CD8-positive, alpha-beta memory T cell (primary cell): ENCODE data around the gene CD300A. TPM values are rescaled to one million over a fixed set of nuclear protein-coding genes. Genes with fewer than 3 reads are reported as not detected.

Experiments used
- CTCF ChIA-PET: fragments of 350-600 bp; sonication (Branson Sonifier 250); formaldehyde crosslinking; loops from one replicate; lab custom pipeline; 2021; ENCODE audit warnings: antibody characterized with exemption; lab: Charles Lee
- POLR2A ChIA-PET: fragments of 350-600 bp; sonication (Branson Sonifier 250); formaldehyde crosslinking; loops from one replicate; lab custom pipeline; 2021; ENCODE audit warnings: antibody characterized with exemption; lab: Charles Lee
- DNase-seq, 5 donors: peaks; one replicate each; pipeline versions ENCODE4 v3.0.0 to v3.0.0-alpha.2; 2020 to 2022; ENCODE audit warnings: mixed read lengths in 1 of 5
- H3K27ac ChIP-seq: one replicate; pipeline ENCODE4 v1.7.0; 2013; ENCODE audit warnings: low read depth, mild to moderate bottlenecking, low read length, moderate library complexity
- H3K27me3 ChIP-seq: 2 replicates; pipeline ENCODE4 v1.7.0; 2013; ENCODE audit warnings: low read length, mild to moderate bottlenecking; ENCODE audit not compliant: insufficient read depth, poor library complexity, severe bottlenecking
- H3K36me3 ChIP-seq: 2 replicates; pipeline ENCODE4 v1.7.0; 2013; ENCODE audit warnings: mild to moderate bottlenecking, low read length, moderate library complexity; ENCODE audit not compliant: insufficient read depth
- H3K4me1 ChIP-seq: 2 replicates; pipeline ENCODE4 v1.7.0; 2013; ENCODE audit warnings: mild to moderate bottlenecking, low read length, moderate library complexity; ENCODE audit not compliant: insufficient read depth
- H3K4me3 ChIP-seq: 2 replicates; pipeline ENCODE4 v1.7.0; 2013; ENCODE audit warnings: mild to moderate bottlenecking, low read length
- H3K9me3 ChIP-seq: 2 replicates; pipeline ENCODE4 v1.7.0; 2013; ENCODE audit warnings: mild to moderate bottlenecking, low read length
- H3K27ac Mint-ChIP-seq, 8 donors: one replicate each; pipeline ENCODE4 v1.8.0; 2020 to 2021; ENCODE audit warnings: mixed read lengths in 8 of 8, mild to moderate bottlenecking in 6 of 8, inconsistent platforms in 3 of 8, moderate library complexity in 3 of 8
- H3K27me3 Mint-ChIP-seq, 2 donors: one replicate each; pipeline ENCODE4 v1.8.0; 2020 to 2021; ENCODE audit warnings: mixed read lengths in 2 of 2, mild to moderate bottlenecking in 1 of 2, moderate library complexity in 1 of 2
- H3K36me3 Mint-ChIP-seq, 3 donors: one replicate each; pipeline ENCODE4 v1.8.0; 2020 to 2021; ENCODE audit warnings: mixed read lengths in 3 of 3, inconsistent platforms in 1 of 3, mild to moderate bottlenecking in 1 of 3
- H3K4me1 Mint-ChIP-seq, 3 donors: one replicate each; pipeline ENCODE4 v1.8.0; 2020 to 2021; ENCODE audit warnings: mixed read lengths in 3 of 3, inconsistent platforms in 1 of 3, mild to moderate bottlenecking in 1 of 3
- H3K4me3 Mint-ChIP-seq, 7 donors: one replicate each; pipeline ENCODE4 v1.8.0; 2020 to 2021; ENCODE audit warnings: mixed read lengths in 7 of 7, mild to moderate bottlenecking in 6 of 7, moderate library complexity in 4 of 7, inconsistent platforms in 2 of 7
- H3K9me3 Mint-ChIP-seq, 5 donors: one replicate each; pipeline ENCODE4 v1.8.0; 2020 to 2022; ENCODE audit warnings: mixed read lengths in 5 of 5, mild to moderate bottlenecking in 3 of 5, moderate library complexity in 2 of 5, inconsistent platforms in 1 of 5
- polyA plus RNA-seq: library from polyadenylated mRNA; unstranded; fragments of 300-500 nt; fragmentation: Illumina TruSeq; gene quantifications from one replicate; pipeline ENCODE4 v1.2.3, GENCODE V29; 2021
- total RNA-seq, 2 experiments: library from RNA; stranded (reverse); gene quantifications; one replicate each; pipeline ENCODE4 v1.2.3, GENCODE V29; 2021

The CD300A gene
- total and polyA plus RNA-seq, 3 experiments from 2014 or later, result 3.1 to 121 (median 3.8) TPM

GRCh38 chr17:74427763-74428153 lies 38.7 kb upstream of the CD300A start:
- H3K9me3 ChIP-seq, result no peaks in the 10 kb centered on the region
- no peak for DNase-seq
- Mint-ChIP-seq H3K27me3 (peaks cover 19 to 50% of the 10 kb centered on the region in 2 donors), H3K27ac (peak overlapping the region in 1 of 8 donors; percentile 61), H3K4me1 (peaks cover 6 to 20% (median 15%) of the 10 kb centered on the region in 3 donors), H3K4me3 (no peak overlapping the region), H3K9me3 (no peaks in the 10 kb centered on the region), H3K36me3 (no peaks in the 10 kb centered on the region)
- peaks cover 6% of the 10 kb centered on the region for H3K27me3 ChIP-seq
- H3K36me3 ChIP-seq, result no peaks in the 10 kb centered on the region
- no peak overlapping the region for H3K27ac ChIP-seq
- CTCF ChIA-PET, result interaction anchor here (1.2 kb wide), 1 partner anchor 59 kb away, joined by 3 read pairs; no protein-coding TSS in a partner anchor
- no peaks in the 10 kb centered on the region for H3K4me1 ChIP-seq
- POLR2A ChIA-PET, result no interaction called here
- H3K4me3 ChIP-seq, result no peak overlapping the region

- Histone ChIP-seq H3K4me3 (no peak overlapping the region), H3K27me3 (peaks cover 13% of the 10 kb centered on the region), H3K36me3 (no peaks in the 10 kb centered on the region), H3K27ac (peak overlapping the region; percentile 75), H3K9me3 (no peaks in the 10 kb centered on the region), H3K4me1 (no peaks in the 10 kb centered on the region)
- peak overlapping the region in 1 of 8 donors; percentile 50 for H3K27ac Mint-ChIP-seq
- peaks cover 29 to 56% of the 10 kb centered on the region in 2 donors for H3K27me3 Mint-ChIP-seq
- H3K4me1 Mint-ChIP-seq, result peaks cover 6 to 20% (median 15%) of the 10 kb centered on the region in 3 donors
- ChIA-PET CTCF (interaction anchor here (0.6 to 1.3 kb wide), 3 partner anchors 27 to 104 kb away, joined by 3 read pairs; no protein-coding TSS in a partner anchor), POLR2A (no interaction called here)
- no peaks in the 10 kb centered on the region for H3K36me3 Mint-ChIP-seq
- no peaks in the 10 kb centered on the region for H3K9me3 Mint-ChIP-seq
- no peak for DNase-seq
- H3K4me3 Mint-ChIP-seq, result peak overlapping the region in 5 of 7 donors; percentile 51 to 79 (median 59)
Measured at GRCh38 chr17:74429604-74430384, 36.6 kb upstream of the CD300A start.

- CTCF ChIA-PET, result interaction anchor here (0.6 to 1.3 kb wide), 4 partner anchors 27 to 104 kb away, joined by 3 read pairs; no protein-coding TSS in a partner anchor
- no peaks in the 10 kb centered on the region for H3K9me3 Mint-ChIP-seq
- POLR2A ChIA-PET, result no interaction called here
- peaks cover 6 to 20% (median 15%) of the 10 kb centered on the region in 3 donors for H3K4me1 Mint-ChIP-seq
- no peak overlapping the region for H3K27ac Mint-ChIP-seq
- Histone ChIP-seq H3K27me3 (peaks cover 13% of the 10 kb centered on the region), H3K4me1 (no peaks in the 10 kb centered on the region), H3K9me3 (no peaks in the 10 kb centered on the region), H3K4me3 (no peak overlapping the region), H3K27ac (peak overlapping the region; percentile 75), H3K36me3 (no peaks in the 10 kb centered on the region)
- DNase-seq, result no peak
- peaks cover 30 to 59% of the 10 kb centered on the region in 2 donors for H3K27me3 Mint-ChIP-seq
- H3K4me3 Mint-ChIP-seq, result peak overlapping the region in 5 of 7 donors; percentile 51 to 79 (median 59)
- no peaks in the 10 kb centered on the region for H3K36me3 Mint-ChIP-seq
Measured at GRCh38 chr17:74430385-74430705, 36.1 kb upstream of the CD300A start.

GRCh38 chr17:74430706-74431567 lies 35.5 kb upstream of the CD300A start:
- H3K27me3 ChIP-seq, result peaks cover 13% of the 10 kb centered on the region
- no peak for DNase-seq

GRCh38 chr17:74431568-74432423 lies 34.6 kb upstream of the CD300A start, which contains the start of gene GPRC5C:
Gene GPRC5C, plus strand, starts transcription at chr17:74432088. Its CDS starts 7,689 bp downstream, at chr17:74439777.
- peak in 3 of 5 donors; percentile 19 to 62 (median 24) for DNase-seq
- ChIA-PET CTCF (interaction anchor here (1.1 kb wide), 1 partner anchor 52 kb away, joined by 3 read pairs; no protein-coding TSS in a partner anchor), POLR2A (no interaction called here)
- Histone ChIP-seq H3K4me3 (peak within 1 kb of the TSS; percentile 19), H3K36me3 (no peaks in the 10 kb centered on the region), H3K27me3 (peaks cover 13% of the 10 kb centered on the region), H3K4me1 (no peaks in the 10 kb centered on the region), H3K9me3 (no peaks in the 10 kb centered on the region), H3K27ac (peak within 1 kb of the TSS; percentile 75)
- Mint-ChIP-seq H3K27me3 (peaks cover 27 to 55% of the 10 kb centered on the region in 2 donors), H3K4me1 (peaks cover 6 to 20% (median 15%) of the 10 kb centered on the region in 3 donors), H3K36me3 (peaks cover 0 to 4% (median 0%) of the 10 kb centered on the region in 3 donors), H3K4me3 (peak within 1 kb of the TSS in 6 of 7 donors; percentile 38 to 88 (median 72)), H3K27ac (no peak within 1 kb of the TSS), H3K9me3 (peaks cover 0 to 5% (median 3%) of the 10 kb centered on the region in 5 donors)

More at GRCh38 chr17:74430706-74431567, 35.5 kb upstream of the CD300A start:
- CTCF ChIA-PET, result interaction anchor here (0.8 to 1.3 kb wide), 3 partner anchors 26 to 52 kb away, joined by 3 read pairs; no protein-coding TSS in a partner anchor
- peaks cover 31 to 57% of the 10 kb centered on the region in 2 donors for H3K27me3 Mint-ChIP-seq
- POLR2A ChIA-PET, result no interaction called here
- H3K36me3 ChIP-seq, result no peaks in the 10 kb centered on the region
- H3K4me1 Mint-ChIP-seq, result peaks cover 6 to 20% (median 15%) of the 10 kb centered on the region in 3 donors
- no peak overlapping the region for H3K27ac Mint-ChIP-seq
- H3K4me3 ChIP-seq, result peak overlapping the region; percentile 19
- H3K4me1 ChIP-seq, result no peaks in the 10 kb centered on the region
- H3K36me3 Mint-ChIP-seq, result peaks cover 0 to 4% (median 0%) of the 10 kb centered on the region in 3 donors
- no peaks in the 10 kb centered on the region for H3K9me3 ChIP-seq
- H3K27ac ChIP-seq, result peak overlapping the region; percentile 75
- H3K9me3 Mint-ChIP-seq, result peaks cover 0 to 3% (median 0%) of the 10 kb centered on the region in 5 donors
- peak overlapping the region in 6 of 7 donors; percentile 38 to 79 (median 64) for H3K4me3 Mint-ChIP-seq

GRCh38 chr17:74432424-74432690 lies 34.1 kb upstream of the CD300A start:
- DNase-seq, result no peak
- Mint-ChIP-seq H3K27ac (no peak overlapping the region), H3K27me3 (peaks cover 29 to 55% of the 10 kb centered on the region in 2 donors), H3K36me3 (peaks cover 0 to 4% (median 0%) of the 10 kb centered on the region in 3 donors), H3K4me1 (peaks cover 6 to 20% (median 15%) of the 10 kb centered on the region in 3 donors), H3K4me3 (no peak overlapping the region), H3K9me3 (peaks cover 0 to 9% (median 7%) of the 10 kb centered on the region in 5 donors)
- POLR2A ChIA-PET, result no interaction called here
- Histone ChIP-seq H3K27me3 (peaks cover 13% of the 10 kb centered on the region), H3K9me3 (no peaks in the 10 kb centered on the region), H3K36me3 (no peaks in the 10 kb centered on the region), H3K4me1 (no peaks in the 10 kb centered on the region), H3K27ac (peak overlapping the region; percentile 38), H3K4me3 (no peak overlapping the region)
- CTCF ChIA-PET, result no interaction called here

- peaks cover 5 to 14% (median 12%) of the 10 kb centered on the region in 5 donors for H3K9me3 Mint-ChIP-seq
- Histone ChIP-seq H3K4me1 (no peaks in the 10 kb centered on the region), H3K27me3 (peaks cover 13% of the 10 kb centered on the region), H3K27ac (peak overlapping the region; percentile 38), H3K36me3 (no peaks in the 10 kb centered on the region), H3K9me3 (no peaks in the 10 kb centered on the region), H3K4me3 (no peak overlapping the region)
- peaks cover 6 to 20% (median 15%) of the 10 kb centered on the region in 3 donors for H3K4me1 Mint-ChIP-seq
- DNase-seq, result no peak
- no peak overlapping the region for H3K27ac Mint-ChIP-seq
- H3K4me3 Mint-ChIP-seq, result peak overlapping the region in 5 of 7 donors; percentile 11 to 54 (median 39)
- H3K36me3 Mint-ChIP-seq, result peaks cover 0 to 4% (median 0%) of the 10 kb centered on the region in 3 donors
- CTCF ChIA-PET, result no interaction called here
- POLR2A ChIA-PET, result no interaction called here
- H3K27me3 Mint-ChIP-seq, result peaks cover 30 to 53% of the 10 kb centered on the region in 2 donors
Measured at GRCh38 chr17:74432766-74433391, 33.6 kb upstream of the CD300A start.
